CD4-positive, alpha-beta T cell treated with Interleukin-4 for 1 hour (primary cell): ENCODE measurements around the gene COL16A1.

Experiments used
- DNase-seq, 2 donors: peaks; one replicate each; pipeline ENCODE4 v3.0.0-alpha.2; 2020 to 2022

The COL16A1 gene

DNA sequence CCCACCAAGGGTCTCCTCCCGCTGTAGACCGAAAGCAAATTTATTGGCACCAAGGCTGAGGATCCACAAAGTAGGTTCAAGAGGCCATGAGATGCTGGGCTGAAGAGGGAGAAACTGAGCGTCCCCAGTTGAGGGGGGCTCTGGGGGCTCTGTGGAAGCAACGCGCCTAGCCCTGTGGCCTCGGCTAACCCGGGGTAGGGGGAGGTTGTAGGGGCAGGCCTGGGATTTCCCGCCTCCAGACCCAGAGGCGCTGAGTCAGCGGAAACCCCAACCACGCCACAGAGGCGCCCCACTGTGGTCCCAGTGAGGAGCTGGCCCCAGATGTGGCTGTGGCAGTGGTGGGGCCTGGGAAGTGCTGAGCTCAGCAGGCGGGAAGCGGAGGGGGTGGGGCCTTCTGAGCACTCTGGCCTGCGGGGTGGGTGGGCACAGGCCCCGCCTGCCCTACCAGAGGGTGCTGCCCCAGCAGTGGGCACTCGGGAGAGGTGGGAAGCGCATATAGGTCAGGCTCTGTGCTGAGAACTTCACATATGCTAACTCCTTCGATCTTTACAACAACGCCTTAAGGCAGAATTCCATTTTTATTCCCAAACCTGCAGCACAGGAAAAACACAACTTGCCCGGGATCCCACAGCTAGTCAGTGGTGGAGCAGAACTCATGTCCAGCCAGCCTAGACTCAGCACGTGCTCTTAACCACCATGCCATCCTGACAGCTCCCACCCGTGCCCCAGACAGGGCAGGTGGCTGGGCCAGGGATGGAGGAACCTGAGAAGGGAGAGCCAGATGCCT is 1.5 kb upstream of the COL16A1 start:
- peak; percentile 54 to 60 for DNase-seq

DNA sequence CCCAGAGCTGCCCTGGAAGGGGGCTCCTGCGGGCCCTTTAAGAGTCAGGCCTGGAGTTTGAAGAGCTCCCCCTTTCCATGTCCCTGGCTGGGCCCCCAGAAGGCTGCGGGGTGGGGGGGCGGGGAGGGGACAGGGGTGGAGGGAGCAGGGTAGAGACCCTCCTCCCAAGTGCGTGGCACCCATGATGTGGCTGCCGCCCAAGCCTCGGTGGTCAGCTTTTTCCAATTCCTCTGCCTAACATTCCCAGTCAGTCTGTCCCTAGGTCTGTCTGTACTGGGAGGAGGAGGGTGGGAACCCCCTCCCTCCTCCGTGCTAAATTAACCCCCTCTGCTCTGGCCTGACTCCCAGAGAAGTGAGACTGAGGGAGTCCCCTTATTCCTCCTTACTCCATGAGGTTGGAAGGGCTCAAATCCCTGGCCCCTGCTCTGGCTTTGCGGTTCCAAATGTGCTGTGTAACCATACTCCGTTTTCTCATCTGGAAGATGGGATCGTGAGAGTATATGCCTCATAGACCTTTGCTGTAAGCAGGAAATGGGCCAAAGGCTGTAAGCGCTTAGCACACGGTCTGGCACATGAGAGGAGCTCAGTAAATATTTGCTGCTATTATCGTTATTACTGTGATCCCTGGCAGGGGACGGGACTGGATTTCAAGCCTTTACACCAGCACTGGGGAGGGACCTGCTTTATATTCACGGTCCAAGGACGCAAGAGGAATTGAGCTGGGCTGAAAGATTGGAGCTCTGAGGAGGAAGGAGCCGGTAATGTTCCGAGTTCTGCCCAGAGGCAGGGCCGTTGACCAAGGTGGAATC is 658 bp upstream of the COL16A1 start:
- no peak for DNase-seq

DNA sequence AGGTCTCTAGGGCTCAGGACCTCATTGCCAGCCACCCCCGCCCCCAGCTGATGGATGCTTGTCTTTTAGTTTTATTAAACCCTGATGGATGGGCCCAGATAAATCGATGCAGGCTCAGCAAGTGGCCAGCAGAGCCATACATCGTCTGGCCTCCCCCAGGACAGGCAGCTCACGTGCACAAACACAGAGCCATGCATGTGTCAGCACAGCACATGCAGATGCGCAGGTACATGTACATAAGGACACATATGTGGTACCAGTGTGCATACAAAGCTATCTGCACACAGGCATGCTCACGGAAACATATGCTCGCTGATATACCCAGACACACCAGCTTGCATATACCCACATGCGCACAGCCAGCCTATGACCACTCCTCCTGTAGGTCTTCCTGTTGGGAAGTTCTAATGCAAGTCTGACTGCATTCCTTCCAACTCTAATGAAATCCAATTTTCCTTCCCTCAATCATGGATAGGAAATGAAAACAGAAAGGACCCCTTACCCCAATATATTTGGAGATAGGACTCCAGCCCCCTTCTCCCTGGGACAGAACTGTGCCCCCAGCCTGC is 897 bp downstream of the COL16A1 start:
- DNase-seq: no peak

DNA sequence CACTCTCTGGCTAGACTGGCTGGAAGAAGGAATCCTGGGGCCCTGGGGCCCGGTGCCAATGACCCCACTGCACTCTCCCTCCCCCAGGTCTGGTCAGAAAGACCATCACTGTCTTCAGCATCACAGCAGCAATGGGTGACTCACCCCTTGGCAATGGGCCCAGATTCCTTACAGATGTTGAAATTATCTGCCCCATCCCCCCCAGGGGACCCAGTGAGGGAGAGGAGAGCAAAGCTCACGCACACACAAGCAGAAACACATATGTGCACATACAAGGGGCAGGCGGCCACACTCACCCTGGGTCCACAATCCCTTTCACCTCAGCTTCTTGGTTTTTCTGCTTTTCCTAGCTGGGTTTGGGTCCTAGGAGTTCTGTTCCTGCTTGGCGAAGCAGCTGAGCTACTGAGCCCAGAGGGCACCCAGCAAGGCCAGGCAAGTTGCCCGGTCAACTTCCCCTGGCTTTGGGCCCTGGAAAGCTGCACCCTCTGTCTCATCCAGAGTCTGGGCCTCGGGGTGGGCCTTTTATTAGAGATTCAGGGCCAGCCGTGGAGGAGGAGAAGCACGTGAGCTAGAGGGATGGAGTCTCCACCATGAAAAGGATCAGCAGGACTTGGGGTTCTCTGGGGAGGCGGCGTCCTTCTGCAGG is 2.6 kb downstream of the COL16A1 start:
- DNase-seq: peak in 1 of 2 donors; percentile 14

DNA sequence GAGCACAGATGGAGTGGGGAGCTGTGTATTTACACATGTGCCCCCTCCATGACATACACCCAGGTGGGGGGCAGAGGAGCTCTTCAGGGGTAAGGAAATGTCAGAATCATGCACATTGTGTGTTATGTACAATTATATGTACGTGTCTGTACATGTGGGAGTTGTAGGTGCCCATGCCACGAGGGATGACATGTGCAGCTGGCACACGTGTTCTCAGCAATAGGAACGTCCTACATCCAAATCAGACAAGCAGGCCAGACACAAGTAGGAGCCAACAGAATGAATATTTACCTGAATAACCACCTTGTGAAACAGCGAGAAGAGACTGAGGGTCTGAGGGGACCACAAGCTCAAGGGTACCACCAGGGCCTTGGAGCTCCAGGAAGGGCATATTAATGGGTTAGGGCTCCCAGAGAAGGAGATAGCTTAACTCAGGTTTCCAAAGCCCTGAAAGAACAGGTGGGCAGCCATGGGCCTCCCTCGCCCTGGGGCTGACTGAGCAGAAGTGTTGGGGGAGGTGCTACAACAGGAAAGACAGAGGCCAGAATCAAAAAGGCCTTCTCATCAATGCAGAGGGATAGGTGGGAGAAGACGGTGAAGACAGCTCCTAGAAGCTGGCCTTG is 3.2 kb downstream of the COL16A1 start:
- DNase-seq: no peak

DNA sequence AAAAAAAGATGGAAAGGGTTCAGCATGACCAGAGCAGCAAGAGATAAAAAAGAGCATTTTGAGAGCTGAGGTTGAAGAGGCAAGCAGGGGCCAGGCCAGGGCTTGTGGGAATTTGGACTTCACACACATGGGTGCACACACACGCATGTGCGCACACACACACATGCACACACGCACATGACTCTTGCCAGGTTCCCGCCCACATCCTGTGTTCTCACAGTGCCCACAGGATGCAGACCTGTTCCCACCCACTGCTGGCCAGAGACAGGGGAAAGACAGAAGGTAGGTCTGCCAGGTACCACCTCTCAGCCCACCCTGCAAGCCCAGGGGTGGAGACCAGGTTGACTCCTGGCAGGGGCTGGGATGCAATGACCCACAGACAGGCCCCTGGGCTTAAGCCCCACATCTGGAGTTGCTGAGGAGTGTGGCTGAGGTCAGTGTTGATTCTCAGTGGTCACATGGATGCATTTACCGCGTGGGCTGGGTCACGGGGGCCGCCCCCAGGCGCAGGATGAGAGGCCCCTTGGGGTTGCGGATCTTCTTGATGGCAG is 4.4 kb downstream of the COL16A1 start:
- DNase-seq: peak; percentile 39 to 40

DNA sequence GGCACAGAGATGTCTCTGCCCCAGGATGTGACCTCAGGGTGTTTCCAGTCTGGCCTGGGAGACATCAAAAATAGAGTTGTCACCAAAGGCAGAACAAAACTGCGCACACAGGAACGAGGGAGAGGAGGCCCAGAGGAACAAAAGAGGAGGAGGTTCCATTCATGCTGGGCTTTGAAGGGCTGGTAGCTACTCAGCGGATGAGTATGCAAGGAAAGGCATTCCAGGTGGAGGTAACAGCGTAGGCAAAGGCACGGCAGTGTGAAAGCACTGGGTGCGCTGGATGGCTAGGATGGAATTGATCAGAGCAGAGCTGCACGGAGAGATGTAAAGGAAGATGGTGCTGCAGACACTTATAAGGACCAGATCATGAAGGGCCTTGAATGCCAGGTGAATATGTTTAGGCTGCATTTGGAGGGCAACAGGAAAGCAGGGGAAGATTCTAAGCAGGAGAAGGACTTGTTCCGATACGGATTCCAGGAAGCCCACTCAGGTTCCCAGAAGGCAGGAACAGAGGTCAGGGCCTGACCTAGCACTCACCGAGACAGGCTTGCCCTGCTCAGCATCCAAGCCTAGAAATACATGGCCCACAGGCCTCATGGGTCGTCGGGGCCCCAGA is 6.3 kb downstream of the COL16A1 start:
- DNase-seq: no peak

DNA sequence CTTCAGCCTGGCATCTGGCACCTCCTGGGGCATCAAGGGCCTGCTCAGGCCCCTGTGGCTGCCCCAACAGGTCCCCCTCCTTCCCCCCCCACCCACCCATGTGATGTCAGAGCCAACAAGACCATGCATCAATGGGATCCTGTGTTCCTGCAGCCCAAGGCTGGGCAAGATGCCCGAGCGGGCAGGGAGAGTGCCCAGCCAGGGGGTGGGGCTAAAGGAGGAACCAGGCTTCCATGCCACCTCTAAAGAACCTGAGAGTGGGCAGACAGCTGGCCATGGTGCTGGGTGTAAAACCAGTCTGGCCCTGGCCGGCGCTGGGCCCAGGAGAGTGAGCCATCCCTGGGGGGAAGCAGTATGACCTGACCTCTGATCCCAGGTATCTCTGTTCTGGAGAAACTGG is 7.6 kb downstream of the COL16A1 start:
- DNase-seq: no peak

DNA sequence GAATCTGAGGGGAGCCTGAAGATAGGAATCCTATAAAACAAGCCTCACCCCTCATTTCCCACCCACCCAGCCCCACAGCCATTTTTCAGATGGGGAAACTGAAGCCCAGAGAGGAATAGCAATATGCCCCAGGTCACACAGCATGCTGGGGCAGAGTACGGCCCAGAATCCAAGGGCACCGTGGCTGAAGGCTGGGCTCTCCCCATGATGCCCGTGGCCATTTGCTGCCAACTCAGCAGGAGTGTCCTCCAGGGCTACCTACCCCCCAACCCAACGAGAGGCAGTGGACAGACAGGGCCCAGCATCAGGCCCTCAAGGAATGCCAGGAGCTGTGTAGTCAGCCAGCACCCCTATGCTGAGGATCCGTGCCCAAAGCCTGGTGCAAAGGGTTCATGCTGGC is 8.5 kb downstream of the COL16A1 start:
- DNase-seq: no peak

DNA sequence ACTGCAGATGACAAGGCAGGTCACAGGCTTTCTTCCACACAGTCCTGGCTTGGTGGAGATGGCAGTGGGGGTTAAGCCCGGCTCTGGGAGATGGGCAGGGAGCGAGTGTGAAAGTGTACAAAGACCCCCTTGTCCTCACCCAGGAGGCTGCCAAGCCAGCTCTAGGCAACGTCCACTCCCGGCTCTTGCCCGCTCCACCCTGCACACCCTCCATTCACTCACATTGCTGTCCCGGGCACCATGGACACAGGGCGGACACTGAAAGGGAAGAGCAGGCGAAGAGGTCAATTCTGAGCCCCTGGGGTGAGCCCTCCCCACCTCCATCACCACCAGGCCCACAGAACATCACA is 8.9 kb downstream of the COL16A1 start:
- DNase-seq: no peak

DNA sequence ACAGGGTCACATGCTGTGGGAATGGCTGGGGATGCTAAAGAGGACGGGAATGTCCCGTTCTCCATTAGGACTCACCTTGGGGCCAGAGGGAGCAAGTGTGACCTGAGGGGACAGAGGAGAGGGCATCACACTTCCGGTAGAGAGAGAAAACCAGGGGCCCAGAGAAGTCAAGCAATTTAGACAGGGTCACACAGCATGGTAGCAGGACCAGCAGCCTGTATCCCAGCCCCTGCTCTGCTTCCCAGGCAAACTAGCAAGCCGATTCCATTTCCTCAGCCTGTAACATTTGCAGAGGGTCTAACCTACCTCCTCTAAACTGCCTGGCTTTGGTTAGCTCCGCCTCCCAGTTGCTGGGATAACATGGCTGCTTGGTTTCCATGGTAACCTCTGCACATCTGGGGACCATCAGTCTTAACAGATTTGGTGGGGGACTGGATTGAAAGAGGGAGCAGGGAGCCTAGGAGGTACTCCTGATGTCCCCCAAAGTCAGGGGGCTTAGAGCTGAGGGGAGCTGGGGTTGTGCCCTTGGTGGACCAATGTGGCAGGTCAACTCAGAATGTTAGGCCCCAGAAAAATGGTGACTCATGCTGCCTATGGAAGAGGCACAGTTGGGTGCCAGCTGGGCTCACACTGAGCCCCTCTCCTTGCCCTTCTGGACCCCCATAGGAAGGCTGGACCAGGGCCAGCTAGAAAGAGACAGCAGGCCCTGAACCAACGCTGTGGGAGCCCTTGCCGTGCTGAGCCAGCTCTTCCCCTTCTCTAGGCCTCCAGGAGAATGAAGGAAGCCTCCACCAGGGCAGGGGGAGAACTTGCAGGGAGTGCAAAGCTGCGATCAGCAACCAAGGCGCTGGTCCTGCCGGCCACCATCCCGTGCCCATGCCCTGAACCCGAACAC is 9.5 kb downstream of the COL16A1 start:
- DNase-seq: no peak

DNA sequence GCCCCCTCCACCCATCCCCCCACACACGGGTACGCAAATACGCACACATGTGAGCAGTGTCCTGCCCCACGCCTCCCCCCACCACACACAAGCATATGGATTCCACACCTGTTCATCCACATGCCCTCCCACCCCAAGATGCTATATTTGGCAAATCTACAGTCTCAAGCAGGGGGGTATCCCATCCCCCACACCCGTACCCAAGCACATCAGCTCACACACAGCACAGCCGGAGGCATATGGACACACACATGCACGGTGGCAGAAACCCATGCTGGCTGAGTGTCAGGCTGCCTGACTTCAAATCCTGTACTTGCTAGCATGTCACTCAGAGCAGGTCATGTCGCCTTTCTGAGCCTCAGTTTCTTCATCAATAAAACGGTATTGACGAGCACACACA is 10.6 kb downstream of the COL16A1 start:
- no peak for DNase-seq

DNA sequence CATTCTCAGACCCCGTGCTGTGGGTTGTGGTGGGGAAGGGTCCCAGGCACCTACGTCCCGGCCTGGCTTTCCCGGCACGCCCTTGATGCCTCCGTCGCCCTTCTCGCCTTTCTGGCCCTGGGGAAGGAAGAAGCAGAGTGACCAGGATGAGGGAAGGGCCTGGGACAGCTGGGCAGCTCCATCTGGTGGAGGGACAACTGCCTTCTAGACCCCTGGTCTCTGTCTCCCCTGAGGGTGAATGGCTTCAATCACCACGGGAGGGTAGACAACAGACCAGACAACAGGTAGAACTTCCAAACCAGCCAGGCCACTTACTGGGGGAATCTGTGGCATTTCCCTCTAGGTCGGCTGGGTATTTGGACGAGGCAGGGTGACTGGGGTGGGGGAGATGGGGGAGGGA is 11.9 kb downstream of the COL16A1 start:
- no peak for DNase-seq

DNA sequence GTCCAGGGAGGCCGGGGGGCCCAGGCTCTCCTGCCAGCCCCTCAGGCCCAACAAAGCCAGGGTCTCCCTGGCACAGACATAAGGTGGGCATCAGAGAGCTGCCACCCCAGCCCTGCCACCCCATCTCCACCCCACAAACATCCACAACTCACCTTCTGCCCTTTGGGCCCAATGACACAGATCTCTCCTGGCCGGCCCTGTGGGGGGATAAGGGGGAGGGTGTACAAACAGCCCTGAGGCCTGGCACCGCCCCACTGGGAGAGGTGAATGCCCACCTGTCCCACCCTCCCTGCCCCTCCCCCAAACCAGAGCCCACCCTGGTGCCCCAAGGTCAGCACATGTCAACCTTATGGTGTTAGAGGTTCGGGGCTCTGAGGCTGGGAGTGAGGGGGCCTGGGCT is 12.4 kb downstream of the COL16A1 start:
- no peak for DNase-seq

DNA sequence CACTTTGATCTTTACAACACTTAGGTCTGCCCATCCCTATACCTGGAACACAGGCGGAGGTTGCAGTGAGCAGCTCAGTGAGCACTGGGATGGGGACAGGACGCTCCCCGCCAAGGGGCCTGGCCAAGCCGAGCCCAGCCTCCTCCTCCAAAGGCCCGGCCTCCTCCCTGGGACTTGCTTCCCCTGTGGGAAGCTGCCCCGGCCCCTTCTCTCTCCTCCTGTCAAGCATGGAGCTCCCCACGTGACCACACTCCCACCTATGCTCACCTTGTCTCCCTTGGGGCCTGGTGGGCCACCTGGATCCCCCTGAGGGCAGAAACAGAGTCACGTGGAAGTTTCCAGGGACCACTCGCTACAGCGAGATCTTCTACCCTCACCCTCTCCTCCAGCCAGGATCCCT is 12.9 kb downstream of the COL16A1 start:
- DNase-seq: no peak

DNA sequence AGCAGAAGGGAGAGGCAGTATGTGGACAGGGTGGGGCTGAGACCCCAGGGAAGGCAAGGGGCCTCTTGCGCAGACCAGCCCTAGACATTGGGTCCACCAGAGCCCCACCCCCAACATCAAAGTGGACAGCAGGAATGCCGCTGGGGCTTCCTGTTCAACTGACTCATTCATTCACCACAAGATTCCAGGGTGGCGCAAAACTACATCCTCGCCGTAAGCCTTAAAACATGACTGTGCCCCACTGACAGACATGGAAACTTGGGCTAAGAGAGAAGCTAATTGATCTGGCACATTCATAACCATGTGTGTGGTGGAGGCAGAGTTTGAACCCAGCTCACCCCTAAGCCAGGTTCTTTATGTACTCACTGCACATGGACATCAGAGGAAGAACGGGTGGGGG is 14.0 kb downstream of the COL16A1 start:
- no peak for DNase-seq

DNA sequence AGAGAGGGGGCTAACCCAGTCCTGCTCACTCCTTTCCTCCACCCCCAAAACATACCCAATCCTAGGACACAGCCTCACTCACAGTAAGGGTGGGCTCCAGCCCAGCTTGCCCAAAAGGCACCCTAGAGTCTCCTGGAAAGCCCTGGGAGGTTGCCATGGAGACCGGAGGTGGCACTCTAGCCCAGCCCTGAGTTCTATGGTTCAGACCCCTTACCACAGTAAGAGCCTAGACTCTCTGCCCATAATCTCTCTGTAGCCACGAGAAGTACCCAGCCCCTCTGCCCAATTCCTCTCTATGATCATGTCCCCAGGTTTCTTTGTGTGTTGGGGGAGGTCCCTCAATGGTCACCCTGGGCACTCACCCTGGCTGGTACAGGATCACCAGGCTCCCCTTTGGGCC is 14.4 kb downstream of the COL16A1 start:
- no peak for DNase-seq

DNA sequence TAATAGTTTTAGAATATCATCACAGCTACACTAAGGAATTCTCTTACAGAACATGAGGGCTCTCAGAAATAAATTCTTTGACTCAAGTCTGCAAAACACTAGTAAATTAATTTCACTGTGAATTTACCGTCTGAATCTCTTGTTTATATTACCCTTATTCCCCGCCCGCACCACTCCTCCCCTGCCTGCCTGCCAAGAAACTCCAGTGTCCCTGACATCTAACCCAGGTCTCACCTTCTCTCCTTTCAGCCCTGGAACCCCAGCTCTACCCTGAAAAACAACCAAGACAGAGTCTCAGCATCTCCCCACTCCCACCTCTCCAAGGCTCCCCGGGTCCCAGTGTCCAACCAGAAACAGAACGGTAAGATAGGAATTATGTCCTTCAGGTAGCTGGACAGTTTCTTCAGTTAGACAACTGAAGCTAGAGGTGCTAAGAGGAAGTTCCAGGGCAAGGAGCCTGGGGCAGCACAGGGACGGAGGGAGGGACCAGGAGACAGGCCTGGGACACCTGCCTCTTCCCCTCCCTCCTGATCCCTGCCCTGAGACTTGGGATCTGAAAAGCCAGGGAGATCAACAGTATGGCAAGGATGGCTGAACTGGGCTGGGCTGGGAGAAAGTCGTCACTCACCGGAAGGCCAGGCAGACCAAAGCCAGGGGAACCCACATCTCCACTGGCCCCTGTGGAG is 15.4 kb downstream of the COL16A1 start:
- DNase-seq: no peak

DNA sequence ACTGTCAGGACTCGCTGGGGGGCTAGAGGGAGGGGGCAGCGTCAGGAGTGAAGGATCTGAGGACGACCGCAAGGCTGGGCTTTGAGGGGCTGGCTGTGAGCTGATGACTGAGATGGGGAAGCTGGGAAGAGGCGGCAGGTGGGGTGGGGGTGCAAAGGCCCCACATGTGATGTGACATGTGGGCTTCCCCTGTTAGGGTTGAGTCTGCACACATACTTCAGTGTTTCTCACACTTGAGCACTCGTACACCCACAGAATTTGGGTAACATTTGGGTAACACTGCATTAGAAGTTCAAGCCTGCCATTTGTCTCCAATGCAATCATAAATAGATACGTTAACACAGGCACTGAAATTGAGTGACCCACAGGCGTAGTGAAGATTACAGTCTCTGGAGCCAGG is 16.2 kb downstream of the COL16A1 start:
- no peak for DNase-seq

DNA sequence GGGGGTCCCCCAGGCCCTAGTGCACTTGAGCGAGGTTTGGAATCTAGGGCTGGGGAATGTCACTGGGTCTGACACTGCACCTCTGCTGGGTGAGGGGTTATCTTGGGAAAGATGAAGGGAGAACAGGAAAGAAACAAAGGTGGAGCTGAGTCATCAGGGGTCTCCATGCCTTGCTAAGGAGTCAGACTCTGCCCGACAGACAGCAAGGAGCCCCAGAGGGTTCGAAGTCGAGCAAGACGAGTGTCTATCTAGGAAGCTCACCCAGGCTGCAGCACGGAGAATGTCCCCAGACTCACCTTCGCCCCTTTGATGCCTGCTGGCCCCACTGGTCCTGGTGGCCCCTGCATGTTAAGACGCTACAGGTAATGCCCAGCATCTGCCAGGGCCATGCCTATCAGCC is 18.0 kb downstream of the COL16A1 start:
- no peak for DNase-seq

DNA sequence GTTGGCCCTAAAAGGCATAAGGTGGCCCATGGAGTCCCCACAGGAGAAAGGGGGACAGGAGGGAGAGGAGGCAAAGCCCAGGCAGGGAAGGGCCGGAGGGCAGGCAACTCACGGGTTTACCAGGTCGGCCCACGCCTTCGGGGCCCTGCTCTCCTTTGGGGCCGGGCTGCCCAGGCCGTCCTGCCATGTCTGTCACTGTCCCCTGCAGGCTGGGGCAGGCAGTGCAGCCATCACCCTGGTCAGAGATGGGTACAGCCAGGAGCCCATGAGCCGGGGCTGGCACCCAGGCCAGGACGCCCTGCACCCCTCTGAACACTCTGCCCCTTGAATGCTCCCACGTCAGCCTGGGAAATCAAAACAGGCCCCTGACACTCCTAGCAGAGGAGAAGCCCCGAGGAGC is 19.8 kb downstream of the COL16A1 start:
- no peak for DNase-seq
